Naive B cell (primary cell): ENCODE data around the gene INHBC. TPM values are rescaled to one million over a fixed set of nuclear protein-coding genes. Genes with fewer than 3 reads are reported as not detected.
"Not testable (repeated sequence)": the region's sequence is repeated elsewhere in the genome, so short reads cannot be mapped to it uniquely, and the experiment has no call there.

Experiments
- ATAC-seq, 2 donors: fragments of 150-1000 bp; cut with Tn5 transposase; 2 replicates each; pipeline ENCODE4 v1.10.0; 2021; ENCODE audit warnings: low read depth in 2 of 2, mild to moderate bottlenecking in 2 of 2, moderate library complexity in 2 of 2
- DNase-seq: peaks from one replicate; pipeline ENCODE4 v3.0.0; 2022
- H3K27ac Mint-ChIP-seq, 6 donors: one replicate each; pipeline ENCODE4 v1.8.0; 2020 to 2022; ENCODE audit warnings: mild to moderate bottlenecking in 6 of 6, mixed read lengths in 6 of 6, moderate library complexity in 5 of 6, inconsistent platforms in 2 of 6
- H3K27me3 Mint-ChIP-seq, 3 donors: one replicate each; pipeline ENCODE4 v1.8.0; 2021 to 2022; ENCODE audit warnings: mixed read lengths in 3 of 3, mild to moderate bottlenecking in 1 of 3
- H3K36me3 Mint-ChIP-seq, 2 donors: one replicate each; pipeline ENCODE4 v1.8.0; 2020 to 2022; ENCODE audit warnings: mixed read lengths in 2 of 2, inconsistent platforms in 1 of 2, mild to moderate bottlenecking in 1 of 2
- H3K4me1 Mint-ChIP-seq, 3 donors: one replicate each; pipeline ENCODE4 v1.8.0; 2020 to 2022; ENCODE audit warnings: mixed read lengths in 3 of 3, inconsistent platforms in 1 of 3, mild to moderate bottlenecking in 1 of 3, moderate library complexity in 1 of 3
- H3K4me3 Mint-ChIP-seq, 8 donors: one replicate each; pipeline ENCODE4 v1.8.0; 2020 to 2022; ENCODE audit warnings: mild to moderate bottlenecking in 8 of 8, mixed read lengths in 8 of 8, moderate library complexity in 8 of 8, inconsistent platforms in 2 of 8
- H3K9me3 Mint-ChIP-seq, 7 donors: one replicate each; pipeline ENCODE4 v1.8.0; 2020 to 2022; ENCODE audit warnings: mixed read lengths in 7 of 7, mild to moderate bottlenecking in 5 of 7, inconsistent platforms in 2 of 7, moderate library complexity in 1 of 7
- polyA plus RNA-seq, 6 donors: library from polyadenylated mRNA; unstranded; fragments of 300-500 nt; fragmentation: Illumina TruSeq; gene quantifications; one replicate each; pipeline ENCODE4 v1.2.3, GENCODE V29; 2021; ENCODE audit warnings: low read depth in 6 of 6

INHBC gene
- polyA plus RNA-seq, 6 donors from 2014 or later, result not detected

DNA sequence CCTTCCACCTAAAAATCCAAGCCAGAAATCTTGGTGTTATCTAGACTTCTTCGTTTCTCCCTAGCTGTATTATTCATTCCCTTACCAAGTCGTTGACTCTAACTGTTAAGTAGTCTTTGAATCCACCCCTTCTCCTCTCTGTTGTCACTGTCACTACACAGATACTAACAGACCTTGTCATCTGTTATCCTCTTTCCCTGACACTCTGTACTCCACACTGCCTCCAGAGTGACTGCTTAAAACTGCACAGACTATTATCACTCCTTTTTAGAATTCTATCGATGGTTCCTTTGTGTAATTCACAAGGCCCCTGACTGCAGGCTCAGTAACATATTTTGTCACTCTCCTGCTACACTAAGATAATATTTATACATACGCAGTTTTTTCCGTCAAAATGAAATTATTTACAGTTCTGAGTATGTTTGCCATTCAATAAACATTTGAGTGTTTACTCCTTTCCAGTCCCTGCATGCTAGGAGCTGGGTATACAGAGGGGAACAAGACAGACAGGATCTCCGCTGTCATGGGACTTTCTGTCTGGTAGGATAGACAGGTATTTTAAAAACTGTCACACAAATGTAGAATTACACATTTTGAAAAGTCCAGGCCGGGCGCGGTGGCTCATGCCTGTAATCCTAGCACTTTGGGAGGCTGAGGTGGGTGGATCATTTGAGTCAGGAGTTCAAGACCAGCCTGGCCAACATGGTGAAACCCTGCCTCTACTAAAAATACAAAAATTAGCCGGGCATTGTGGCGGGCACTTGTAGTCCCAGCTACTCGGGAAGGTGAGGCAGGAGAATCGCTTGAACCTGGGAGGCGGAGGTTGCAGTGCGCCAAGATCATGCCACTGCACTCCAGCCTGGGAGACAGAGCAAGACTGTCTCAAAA lies 57.1 kb downstream of the INHBC start:
- Mint-ChIP-seq H3K4me3 (peak overlapping the region in 1 of 8 donors; percentile 67), H3K4me1 (peaks cover 23 to 28% (median 25%) of the 10 kb centered on the region in 3 donors), H3K9me3 (no peaks in the 10 kb centered on the region), H3K27me3 (no peaks in the 10 kb centered on the region), H3K27ac (peak overlapping the region in 2 of 6 donors; percentile 23 to 91), H3K36me3 (peaks cover 7 to 17% of the 10 kb centered on the region in 2 donors)
- no peak for DNase-seq
- no peak for ATAC-seq

DNA sequence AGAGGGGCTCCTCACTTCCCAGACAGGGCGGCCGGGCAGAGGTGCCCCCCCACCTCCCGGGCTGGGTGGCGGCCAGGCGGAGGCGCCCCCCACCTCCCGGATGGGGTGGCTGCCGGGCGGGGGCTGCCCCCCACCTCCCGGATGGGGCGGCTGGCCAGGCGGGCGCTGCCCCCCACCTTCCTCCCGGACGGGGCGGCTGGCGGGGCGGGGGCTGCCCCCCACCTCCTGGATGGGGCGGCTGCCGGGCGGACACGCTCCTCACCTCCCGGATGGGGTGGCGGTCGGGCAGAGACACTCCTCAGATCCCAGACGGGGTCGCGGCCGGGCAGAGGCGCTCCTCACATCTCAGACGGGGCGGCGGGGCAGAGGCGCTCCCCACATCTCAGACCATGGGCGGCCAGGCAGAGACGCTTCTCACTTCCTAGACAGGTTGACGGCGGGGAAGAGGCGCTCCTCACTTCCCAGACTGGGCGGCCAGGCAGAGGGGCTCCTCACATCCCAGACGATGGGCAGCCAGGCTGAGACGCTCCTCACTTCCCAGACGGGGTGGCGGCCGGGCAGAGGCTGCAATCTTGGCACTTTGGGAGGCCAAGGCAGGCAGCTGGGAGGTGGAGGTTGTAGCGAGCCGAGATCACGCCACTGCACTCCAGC lies 60.6 kb downstream of the INHBC start:
- Mint-ChIP-seq H3K4me1 (peaks cover 5 to 16% (median 5%) of the 10 kb centered on the region in 3 donors), H3K27ac (peak overlapping the region in 1 of 6 donors; percentile 33), H3K36me3 (peaks cover 7 to 37% of the 10 kb centered on the region in 2 donors)
- H3K27me3 Mint-ChIP-seq, H3K9me3 Mint-ChIP-seq, DNase-seq, H3K4me3 Mint-ChIP-seq, ATAC-seq: not testable (repeated sequence)

DNA sequence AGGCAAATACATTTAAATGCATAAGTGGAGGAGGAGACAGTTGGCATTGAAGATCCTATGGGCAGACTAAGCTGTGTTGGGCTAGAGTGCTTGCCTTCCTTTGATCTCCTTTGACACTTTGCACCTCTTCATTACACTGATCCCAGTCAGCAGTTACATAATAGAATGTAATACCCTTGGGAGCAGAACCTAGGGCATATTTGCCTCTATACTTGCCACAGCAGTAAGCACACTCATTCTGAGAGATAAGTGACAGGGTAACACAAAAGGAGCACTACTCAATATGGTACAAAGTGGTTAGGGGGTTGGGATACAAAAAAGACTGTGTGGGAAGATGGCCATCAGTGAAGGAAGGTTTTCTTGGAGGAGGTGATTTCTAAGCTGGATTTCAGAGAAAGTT lies 62.2 kb downstream of the INHBC start:
- no peak overlapping the region for H3K4me3 Mint-ChIP-seq
- peaks cover 5 to 11% (median 6%) of the 10 kb centered on the region in 3 donors for H3K4me1 Mint-ChIP-seq
- ATAC-seq (no peak), DNase-seq (no peak)
- H3K9me3 Mint-ChIP-seq, result no peaks in the 10 kb centered on the region
- no peaks in the 10 kb centered on the region for H3K27me3 Mint-ChIP-seq
- peak overlapping the region in 1 of 6 donors; percentile 0 for H3K27ac Mint-ChIP-seq
- peaks cover 8 to 38% of the 10 kb centered on the region in 2 donors for H3K36me3 Mint-ChIP-seq

DNA sequence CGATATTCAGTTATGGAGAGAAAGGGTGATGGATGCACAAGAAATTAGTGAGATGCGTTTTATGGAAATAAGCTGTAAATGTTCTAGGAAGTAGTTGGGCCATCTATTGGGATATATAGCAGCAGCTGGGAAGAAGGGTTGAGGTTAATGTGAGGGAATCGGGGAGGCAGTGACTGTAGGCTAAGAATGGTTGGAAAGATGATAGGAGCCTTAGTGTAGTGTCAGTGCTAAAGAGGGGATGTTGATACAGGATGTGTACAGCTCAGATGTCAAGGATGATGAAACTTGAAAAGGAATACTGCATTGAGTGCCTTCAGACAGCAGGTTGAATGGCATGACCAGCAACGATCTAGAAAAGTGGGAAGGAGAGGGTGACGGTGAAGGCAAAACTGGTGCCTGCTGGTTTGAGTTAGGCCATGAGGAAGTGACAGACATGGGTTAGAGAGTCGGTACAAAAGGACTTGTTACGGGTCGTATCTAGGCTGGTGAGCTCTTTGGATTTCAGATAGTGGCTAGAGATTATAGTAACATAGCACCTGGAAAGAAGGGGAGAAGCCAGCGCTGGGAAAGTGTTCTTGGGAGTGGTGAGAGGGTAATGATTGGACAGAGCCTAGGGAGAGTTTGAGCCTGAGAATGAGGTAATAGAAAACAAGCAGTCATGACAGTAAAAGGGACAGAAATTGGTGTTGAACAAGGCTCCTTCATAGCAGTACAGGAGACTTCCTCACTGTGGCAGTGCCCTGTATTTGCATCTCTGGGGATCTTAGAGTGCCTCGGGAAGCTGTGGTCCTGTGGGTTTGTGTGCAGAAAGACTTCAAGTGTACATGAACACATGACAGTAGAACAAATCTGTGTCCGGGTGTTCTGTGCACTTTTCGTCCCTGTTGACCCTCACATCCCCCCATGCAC lies 62.9 kb downstream of the INHBC start:
- H3K4me3 Mint-ChIP-seq, result no peak overlapping the region
- no peak for ATAC-seq
- peaks cover 13 to 37% of the 10 kb centered on the region in 2 donors for H3K36me3 Mint-ChIP-seq
- peaks cover 5 to 11% (median 6%) of the 10 kb centered on the region in 3 donors for H3K4me1 Mint-ChIP-seq
- no peak for DNase-seq
- peak overlapping the region in 4 of 6 donors; percentile 32 to 84 (median 58) for H3K27ac Mint-ChIP-seq
- H3K27me3 Mint-ChIP-seq, result no peaks in the 10 kb centered on the region
- H3K9me3 Mint-ChIP-seq, result no peaks in the 10 kb centered on the region

DNA sequence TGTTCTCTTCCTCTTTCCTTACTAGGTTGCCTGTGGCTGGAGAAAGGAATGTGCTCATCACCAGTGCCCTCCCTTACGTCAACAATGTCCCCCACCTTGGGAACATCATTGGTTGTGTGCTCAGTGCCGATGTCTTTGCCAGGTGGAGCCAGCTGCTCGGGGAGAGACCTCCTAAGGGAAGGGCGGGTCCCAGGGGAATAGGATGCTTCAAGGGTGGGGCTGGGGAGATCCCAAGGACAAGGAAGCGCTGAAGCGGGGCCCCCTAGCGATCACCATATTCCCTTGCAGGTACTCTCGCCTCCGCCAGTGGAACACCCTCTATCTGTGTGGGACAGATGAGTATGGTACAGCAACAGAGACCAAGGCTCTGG lies 63.5 kb downstream of the INHBC start:
- H3K36me3 Mint-ChIP-seq, result peaks cover 13 to 32% of the 10 kb centered on the region in 2 donors
- H3K27me3 Mint-ChIP-seq, result no peaks in the 10 kb centered on the region
- peaks cover 5 to 11% (median 6%) of the 10 kb centered on the region in 3 donors for H3K4me1 Mint-ChIP-seq
- H3K4me3 Mint-ChIP-seq, result no peak overlapping the region
- no peak for ATAC-seq
- peak overlapping the region in 3 of 6 donors; percentile 31 to 89 (median 47) for H3K27ac Mint-ChIP-seq
- DNase-seq, result no peak
- no peaks in the 10 kb centered on the region for H3K9me3 Mint-ChIP-seq

DNA sequence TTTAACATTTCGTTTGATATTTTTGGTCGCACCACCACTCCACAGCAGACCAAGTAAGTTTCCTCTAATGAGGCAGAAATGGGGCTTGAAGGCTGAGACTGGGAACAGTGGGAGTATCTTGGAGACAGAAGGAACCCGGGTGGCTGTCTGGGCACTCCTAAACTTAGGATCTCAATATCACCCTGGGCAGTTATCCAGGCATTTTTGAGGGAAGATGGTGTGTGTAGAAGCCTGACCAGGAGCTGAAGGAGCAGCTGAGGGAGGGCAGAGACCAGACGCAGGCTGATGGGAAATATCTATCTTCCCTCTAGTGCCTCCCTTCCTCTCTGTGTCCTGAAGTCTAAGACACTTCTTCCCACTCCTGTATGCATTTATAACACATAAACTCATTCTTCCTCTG lies 64.0 kb downstream of the INHBC start:
- Mint-ChIP-seq H3K4me3 (no peak overlapping the region), H3K36me3 (peaks cover 13 to 32% of the 10 kb centered on the region in 2 donors), H3K9me3 (no peaks in the 10 kb centered on the region), H3K27me3 (no peaks in the 10 kb centered on the region), H3K4me1 (peaks cover 5 to 11% (median 6%) of the 10 kb centered on the region in 3 donors), H3K27ac (peak overlapping the region in 2 of 6 donors; percentile 31 to 47)
- DNase-seq, result no peak
- ATAC-seq, result no peak

DNA sequence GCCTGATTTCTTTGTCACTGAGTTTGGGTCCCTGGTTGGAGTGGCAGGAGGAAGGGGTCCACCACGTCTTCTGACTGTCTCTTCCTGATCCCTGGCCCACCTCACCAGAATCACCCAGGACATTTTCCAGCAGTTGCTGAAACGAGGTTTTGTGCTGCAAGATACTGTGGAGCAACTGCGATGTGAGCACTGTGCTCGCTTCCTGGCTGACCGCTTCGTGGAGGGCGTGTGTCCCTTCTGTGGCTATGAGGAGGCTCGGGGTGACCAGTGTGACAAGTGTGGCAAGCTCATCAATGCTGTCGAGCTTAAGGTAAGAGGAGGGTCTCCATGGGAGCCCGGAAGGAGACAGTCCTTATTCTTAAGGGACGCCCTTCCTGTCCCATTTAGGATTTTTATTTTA lies 65.6 kb downstream of the INHBC start:
- H3K4me3 Mint-ChIP-seq, result no peak overlapping the region
- H3K9me3 Mint-ChIP-seq, result no peaks in the 10 kb centered on the region
- H3K36me3 Mint-ChIP-seq, result peaks cover 13 to 32% of the 10 kb centered on the region in 2 donors
- no peak for DNase-seq
- ATAC-seq, result no peak
- H3K27me3 Mint-ChIP-seq, result no peaks in the 10 kb centered on the region
- peaks cover 5 to 11% (median 6%) of the 10 kb centered on the region in 3 donors for H3K4me1 Mint-ChIP-seq
- peak overlapping the region in 1 of 6 donors; percentile 10 for H3K27ac Mint-ChIP-seq

Other genes starting within 250 kb of the INHBC start
- 1 to 10 TPM; 1.2 to 4.9 (median 2.8) TPM for gene NXPH4, start 218.0 kb upstream of the INHBC start, polyA plus RNA-seq
- 100 to 1,000 TPM; 160 to 183 (median 173) TPM for gene SHMT2, start 205.1 kb upstream of the INHBC start, polyA plus RNA-seq
- gene STAC3, start 183.6 kb upstream of the INHBC start, polyA plus RNA-seq, result under 1 TPM in 4 of 6 donors, not detected in 2; 0.32 to 0.43 (median 0.38) TPM
- gene R3HDM2, start 3.7 kb upstream of the INHBC start, polyA plus RNA-seq, result 10 to 100 TPM in 3 of 6 donors, 1 to 10 TPM in 3; 2.9 to 20.4 (median 10.2) TPM
- under 1 TPM in 1 of 6 donors, not detected in 5; 0.44 TPM for gene INHBE, start 20.5 kb downstream of the INHBC start, polyA plus RNA-seq
- gene GLI1, start 25.0 kb downstream of the INHBC start, polyA plus RNA-seq, result 1 to 10 TPM in 4 of 6 donors, under 1 TPM in 2; 0.27 to 2.4 (median 1.1) TPM
- 100 to 1,000 TPM; 152 to 231 (median 164) TPM for gene ARHGAP9, start 45.1 kb downstream of the INHBC start, polyA plus RNA-seq
- 10 to 100 TPM; 53.1 to 78.7 (median 63.0) TPM for gene MARS1, start 53.3 kb downstream of the INHBC start, polyA plus RNA-seq
- 10 to 100 TPM; 33.3 to 62.2 (median 51.0) TPM for gene DDIT3, start 85.7 kb downstream of the INHBC start, polyA plus RNA-seq
- 1 to 10 TPM; 1.8 to 8.2 (median 5.0) TPM for gene MBD6, start 88.0 kb downstream of the INHBC start, polyA plus RNA-seq
- 10 to 100 TPM; 65.6 to 87.3 (median 71.2) TPM for gene DCTN2, start 112.4 kb downstream of the INHBC start, polyA plus RNA-seq
- not detected for gene KIF5A, start 115.3 kb downstream of the INHBC start, polyA plus RNA-seq
- 10 to 100 TPM; 15.8 to 42.0 (median 19.1) TPM for gene PIP4K2C, start 156.4 kb downstream of the INHBC start, polyA plus RNA-seq
- gene DTX3, start 170.0 kb downstream of the INHBC start, polyA plus RNA-seq, result under 1 TPM in 5 of 6 donors, not detected in 1; 0.16 to 0.53 (median 0.29) TPM
- not detected for gene ARHGEF25, start 176.7 kb downstream of the INHBC start, polyA plus RNA-seq
- gene B4GALNT1, start 198.4 kb downstream of the INHBC start, polyA plus RNA-seq, result not detected